HUDEP-2 (cell line): ENCODE measurements around the gene RBMX.

Source experiments
- DNase-seq, 76 experiments: peaks; one replicate each; lab custom pipeline; 2025; ENCODE audit not compliant: unreplicated experiment in 76 of 76; lab: John Stamatoyannopoulos, UW

Gene RBMX

DNA sequence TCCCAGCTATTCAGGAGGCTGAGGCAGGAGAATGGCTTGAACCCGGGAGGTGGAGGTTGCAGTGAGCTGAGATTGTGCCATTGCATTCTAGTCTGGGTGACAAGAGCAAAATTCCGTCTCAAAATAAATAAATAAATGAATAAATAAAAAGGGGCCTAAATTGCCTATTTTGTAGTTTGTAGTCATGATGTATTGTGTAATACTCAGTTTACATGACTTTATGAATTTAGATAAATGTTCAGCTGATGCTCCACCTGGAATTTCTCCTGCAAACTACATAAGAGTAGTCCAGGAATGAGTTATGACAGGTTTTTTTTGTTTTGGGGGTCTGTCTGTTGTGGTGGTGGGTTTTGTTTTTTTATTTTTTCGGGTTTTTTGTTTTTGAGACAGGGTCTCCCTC is 31.1 kb downstream of the RBMX start:
- DNase-seq = no peak

DNA sequence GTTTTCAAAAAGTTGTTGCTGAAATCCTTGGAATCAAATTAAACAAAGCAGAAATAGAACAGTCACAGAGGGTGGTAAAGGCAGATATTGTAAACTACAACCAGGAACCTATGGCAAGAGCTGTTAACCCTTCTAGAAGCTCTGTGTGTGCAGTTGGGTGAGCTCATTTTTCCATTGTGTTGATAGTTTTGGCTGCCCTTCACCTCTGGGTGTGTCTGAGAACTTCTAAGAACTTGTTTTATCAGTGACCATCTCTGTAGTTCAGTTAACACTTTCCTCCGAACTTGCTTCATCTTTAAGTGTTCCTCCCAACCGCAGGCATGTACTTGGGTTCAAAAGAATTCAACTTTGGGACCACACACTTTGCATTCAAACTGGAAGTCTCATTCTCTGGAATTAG is 32.7 kb downstream of the RBMX start:
- peak in 73 of 76 experiments; percentile 2 to 90 (median 51) for DNase-seq

DNA sequence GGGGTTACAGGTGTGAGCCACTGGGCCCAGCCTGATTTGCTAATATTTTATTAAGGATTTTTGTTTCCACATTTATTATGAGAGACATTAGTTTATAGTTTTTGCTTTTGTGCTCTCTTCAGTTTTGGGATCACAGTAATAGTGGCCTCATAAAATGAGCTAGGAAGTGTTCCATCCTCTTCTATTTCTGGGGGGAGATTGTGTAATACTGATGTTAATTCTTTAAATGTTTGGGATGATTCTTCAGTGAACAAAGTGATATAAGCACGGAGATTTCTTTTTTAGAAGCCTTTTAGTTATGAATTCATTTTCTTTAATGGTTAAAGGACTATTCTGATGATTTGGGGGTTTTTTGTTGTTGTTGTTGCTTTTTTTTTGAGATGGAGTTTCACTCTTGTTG is 41.3 kb downstream of the RBMX start:
- no peak for DNase-seq

DNA sequence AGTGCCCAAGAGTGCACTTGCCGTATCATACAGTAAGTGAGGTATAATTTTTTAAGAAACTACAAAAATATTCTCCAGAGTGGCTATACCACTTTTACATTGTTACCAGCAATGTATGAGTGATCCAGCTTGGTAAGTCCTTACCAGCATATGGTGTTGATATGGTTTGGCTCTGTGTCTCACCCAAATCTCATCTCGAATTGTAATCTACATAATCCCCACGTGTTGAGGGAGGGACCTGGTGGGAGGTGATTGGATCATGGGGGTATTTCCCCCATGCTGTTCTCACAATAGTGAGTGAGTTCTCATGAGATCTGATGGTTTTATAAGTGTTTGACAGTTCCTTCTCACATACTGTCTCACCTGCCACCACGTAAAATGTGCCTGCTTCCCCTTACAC is 44.8 kb downstream of the RBMX start:
- DNase-seq = peak in 1 of 76 experiments; percentile 3

- DNase-seq = no peak
Measured at GRCh38 chrX:136829413-136829812, 51.1 kb downstream of the RBMX start.

- DNase-seq = no peak
Measured at GRCh38 chrX:136828830-136829229, 51.7 kb downstream of the RBMX start.

- DNase-seq = no peak
Measured at GRCh38 chrX:136827026-136827425, 53.5 kb downstream of the RBMX start.

- no peak for DNase-seq
Measured at GRCh38 chrX:136825771-136826170, 54.8 kb downstream of the RBMX start.
